Body of pancreas (tissue), 4 donors: Measurements from ENCODE around the gene ACAP2.

Experiments used
- POLR2A ChIP-seq, 3 donors: fragments of 450-650 bp; IDR thresholded peaks; one replicate each; pipeline ENCODE4 v1.6.1; 2016; ENCODE audit warnings: antibody characterized with exemption in 3 of 3, mild to moderate bottlenecking in 2 of 3
- TF ChIP-seq, protein P1 (sequence below), 7 experiments: fragments of 450-650 bp in 4 of 7; fragments of 200-600 bp in 3 of 7; sonication (generic) in 3 of 7; IDR thresholded peaks; one replicate each; pipeline ENCODE4 v1.5.1; 2016 to 2019; ENCODE audit warnings: antibody characterized with exemption in 7 of 7

DNA sequence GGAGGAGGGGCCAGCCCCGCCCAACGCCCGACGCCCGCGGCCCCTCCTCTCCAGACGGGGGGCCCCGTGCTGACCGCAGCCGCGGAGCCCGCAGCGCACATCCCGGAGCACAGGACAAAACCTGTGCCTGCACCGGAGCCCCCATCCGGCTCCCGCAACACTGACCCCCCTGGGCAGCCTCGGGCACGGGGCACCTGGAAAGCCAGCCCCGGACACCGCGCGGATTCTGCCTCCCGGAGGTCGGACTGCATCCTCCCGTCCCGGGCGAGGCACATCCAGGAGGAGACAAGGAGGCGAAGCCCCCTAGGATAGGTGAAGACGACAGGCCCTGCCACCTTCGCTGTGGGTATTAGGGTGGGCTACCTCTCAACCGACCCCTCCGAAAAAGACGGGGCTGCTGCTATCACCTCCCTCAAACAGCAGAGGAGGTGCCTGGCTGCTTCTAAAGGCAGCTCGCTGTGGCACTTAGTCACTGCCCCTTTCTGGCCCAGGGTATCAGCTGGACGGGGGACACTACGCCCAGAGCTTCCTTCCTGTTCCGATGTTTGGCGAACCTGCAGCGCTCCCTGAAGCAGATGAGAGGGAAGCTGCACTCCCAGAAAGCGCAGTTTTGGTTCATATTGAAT, 182.4 kb downstream of the ACAP2 start:
- TF ChIP-seq POLR2A (IDR thresholded peaks at IDR 0.05): no peak
- TF ChIP-seq, protein P1, sequence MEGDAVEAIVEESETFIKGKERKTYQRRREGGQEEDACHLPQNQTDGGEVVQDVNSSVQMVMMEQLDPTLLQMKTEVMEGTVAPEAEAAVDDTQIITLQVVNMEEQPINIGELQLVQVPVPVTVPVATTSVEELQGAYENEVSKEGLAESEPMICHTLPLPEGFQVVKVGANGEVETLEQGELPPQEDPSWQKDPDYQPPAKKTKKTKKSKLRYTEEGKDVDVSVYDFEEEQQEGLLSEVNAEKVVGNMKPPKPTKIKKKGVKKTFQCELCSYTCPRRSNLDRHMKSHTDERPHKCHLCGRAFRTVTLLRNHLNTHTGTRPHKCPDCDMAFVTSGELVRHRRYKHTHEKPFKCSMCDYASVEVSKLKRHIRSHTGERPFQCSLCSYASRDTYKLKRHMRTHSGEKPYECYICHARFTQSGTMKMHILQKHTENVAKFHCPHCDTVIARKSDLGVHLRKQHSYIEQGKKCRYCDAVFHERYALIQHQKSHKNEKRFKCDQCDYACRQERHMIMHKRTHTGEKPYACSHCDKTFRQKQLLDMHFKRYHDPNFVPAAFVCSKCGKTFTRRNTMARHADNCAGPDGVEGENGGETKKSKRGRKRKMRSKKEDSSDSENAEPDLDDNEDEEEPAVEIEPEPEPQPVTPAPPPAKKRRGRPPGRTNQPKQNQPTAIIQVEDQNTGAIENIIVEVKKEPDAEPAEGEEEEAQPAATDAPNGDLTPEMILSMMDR (IDR thresholded peaks at IDR 0.05): peak in 1 of 7 experiments; percentile 1
